Heart right ventricle (tissue), 16 donors: ENCODE results near the gene FNBP1. TPM values are rescaled to one million over a fixed set of nuclear protein-coding genes. Genes with fewer than 3 reads are reported as not detected.

ENCODE experiments used
- ATAC-seq, 8 donors: fragments of 200-7000 bp; cut with Tn5 transposase; one replicate each; pipeline ENCODE4 v1.9.1; 2020; ENCODE audit warnings: mild to moderate bottlenecking in 8 of 8, moderate library complexity in 8 of 8, moderate number of reproducible peaks in 1 of 8
- DNase-seq, 2 donors: peaks; one replicate each; pipeline ENCODE4 v3.0.0-alpha.2; 2020
- H3K27ac ChIP-seq, 10 donors: fragments of 200-600 bp; sonication (generic) in 2 of 10; one replicate each; pipeline versions ENCODE4 v1.5.0 to v1.8.0; 2020 to 2022; ENCODE audit warnings: mild to moderate bottlenecking in 3 of 10
- H3K27me3 ChIP-seq, 7 donors: fragments of 200-600 bp; one replicate each; pipeline ENCODE4 v1.8.0; 2021 to 2022; ENCODE audit warnings: mild to moderate bottlenecking in 2 of 7
- H3K36me3 ChIP-seq, 9 donors: fragments of 200-600 bp; sonication (generic) in 1 of 9; one replicate each; pipeline versions ENCODE4 v1.5.0 to v1.8.0; 2020 to 2022; ENCODE audit warnings: mild to moderate bottlenecking in 2 of 9
- H3K4me1 ChIP-seq, 9 donors: fragments of 200-600 bp; sonication (generic) in 1 of 9; one replicate each; pipeline versions ENCODE4 v1.5.0 to v1.8.0; 2020 to 2022; ENCODE audit warnings: mild to moderate bottlenecking in 4 of 9
- H3K4me3 ChIP-seq, 10 donors: fragments of 200-600 bp; sonication (generic) in 2 of 10; one replicate each; pipeline versions ENCODE4 v1.5.0 to v1.8.0; 2020 to 2022; ENCODE audit warnings: mild to moderate bottlenecking in 7 of 10, moderate library complexity in 2 of 10
- H3K9me3 ChIP-seq, 11 donors: fragments of 200-600 bp in 10 of 11; sonication (generic) in 2 of 11; one replicate each; pipeline versions ENCODE4 v1.5.0 to v1.8.0; 2013 to 2022; ENCODE audit warnings: mild to moderate bottlenecking in 2 of 11, control low read depth in 1 of 11, moderate library complexity in 1 of 11
- WGBS, 2 donors: extraction: QIAGEN DNeasy Blood & Tissue Kit; methylation state at CpG; one replicate each; pipeline ENCODE4 v1.1.7; 2013; ENCODE audit warnings: inconsistent platforms in 1 of 2; 5-methylcytosine and 5-hydroxymethylcytosine counted together
- intact Hi-C, 10 donors: fragments of 100-400 bp; cut with DNase I; formaldehyde crosslinking; loops; one replicate each; pipeline versions ENCODE4 v1.11.1 to v1.14.2; 2022
- polyA plus RNA-seq, 2 donors: library from polyadenylated mRNA; stranded (reverse); fragments of 200-250 nt; gene quantifications; one replicate each; pipeline ENCODE4 v1.2.3, GENCODE V29; 2013
- total RNA-seq, 10 donors: library from RNA; stranded (reverse); fragmentation: NEBNext Ultra II Directional in 3 of 10; extraction: Animal tissue kit (Norgen Biotek cat#: 25700) in 3 of 10; gene quantifications; one replicate each; pipeline versions ENCODE4 v1.2.1 to v1.2.4, GENCODE V29; 2021 to 2023
- TF ChIP-seq, protein P1 (sequence below), 9 donors: fragments of 200-600 bp; sonication (generic) in 2 of 9; IDR thresholded peaks; one replicate each; pipeline versions ENCODE4 v1.5.0 to v1.8.0; 2021 to 2022; ENCODE audit warnings: antibody characterized with exemption in 9 of 9, mild to moderate bottlenecking in 5 of 9, moderate library complexity in 1 of 9
- donor health status: Arrhythmogenic right ventricular cardiomyopathy.
- donor health status: ischemic (EF 13 %, LVEDD 7.1; RV severe dilation, severe dysfunction).
- donor health status: healthy with polysubstance abuse.
- donor health status: DM: no; HTN: yes; CAD: no.
- donor health status: DM: no; HTN: no; CAD: no.
- donor health status: ischemic (EF 25% LVEDD 6.9; RV normal size, moderate dysfunction).
- donor health status: ischemic (EF 25% LVEDD 5.7; RV mildly dilated, moderate dysfunction).
- donor health status: healthy.
- donor health status: DM: yes; HTN: yes; CAD: no.
- donor health status: Ischemic cardiomyopathy.
- donor health status: ischemic (EF 35%, LVEDD 5.7; RV mildly dilated, moderate dysfunction).
- donor health status: nonischemic (EF 11% LVEDD 7.7; RV severe dilation, severe dysfunction).
- donor health status: DM: yes; HTN: yes; CAD: no.
- donor health status: PGD.
- donor health status: ischemic (EF 29% LVEDD 5.4; RV normal size, mild dysfunction).
- donor health status: nonischemic (EF 23%, LVEDD 6.1; RV moderate dilation, normal function).

FNBP1 gene
- total and polyA plus RNA-seq, 12 donors: 7.4 to 38.4 (median 22.2) TPM

- Histone ChIP-seq H3K36me3 (peaks cover 0 to 99% (median 22%) of the 10 kb centered on the region in 9 donors), H3K4me1 (peaks cover 0 to 10% (median 0%) of the 10 kb centered on the region in 9 donors), H3K9me3 (no peaks in the 10 kb centered on the region), H3K4me3 (no peak overlapping the region), H3K27me3 (no peaks in the 10 kb centered on the region), H3K27ac (no peak overlapping the region)
- DNase-seq: no peak
- no peak for ATAC-seq
- intact Hi-C loops: no loop called here
- 93 to 97% methylated on average over 8 of the region's 8 CpGs for WGBS, 2 donors
- TF ChIP-seq, protein P1, sequence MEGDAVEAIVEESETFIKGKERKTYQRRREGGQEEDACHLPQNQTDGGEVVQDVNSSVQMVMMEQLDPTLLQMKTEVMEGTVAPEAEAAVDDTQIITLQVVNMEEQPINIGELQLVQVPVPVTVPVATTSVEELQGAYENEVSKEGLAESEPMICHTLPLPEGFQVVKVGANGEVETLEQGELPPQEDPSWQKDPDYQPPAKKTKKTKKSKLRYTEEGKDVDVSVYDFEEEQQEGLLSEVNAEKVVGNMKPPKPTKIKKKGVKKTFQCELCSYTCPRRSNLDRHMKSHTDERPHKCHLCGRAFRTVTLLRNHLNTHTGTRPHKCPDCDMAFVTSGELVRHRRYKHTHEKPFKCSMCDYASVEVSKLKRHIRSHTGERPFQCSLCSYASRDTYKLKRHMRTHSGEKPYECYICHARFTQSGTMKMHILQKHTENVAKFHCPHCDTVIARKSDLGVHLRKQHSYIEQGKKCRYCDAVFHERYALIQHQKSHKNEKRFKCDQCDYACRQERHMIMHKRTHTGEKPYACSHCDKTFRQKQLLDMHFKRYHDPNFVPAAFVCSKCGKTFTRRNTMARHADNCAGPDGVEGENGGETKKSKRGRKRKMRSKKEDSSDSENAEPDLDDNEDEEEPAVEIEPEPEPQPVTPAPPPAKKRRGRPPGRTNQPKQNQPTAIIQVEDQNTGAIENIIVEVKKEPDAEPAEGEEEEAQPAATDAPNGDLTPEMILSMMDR (IDR thresholded peaks at IDR 0.05): no peak
Measured at GRCh38 chr9:129902740-129903134, 140.3 kb downstream of the FNBP1 start.

- Histone ChIP-seq H3K27me3 (no peaks in the 10 kb centered on the region), H3K4me1 (peaks cover 0 to 10% (median 0%) of the 10 kb centered on the region in 9 donors), H3K27ac (peak overlapping the region in 1 of 10 donors; percentile 46), H3K9me3 (no peaks in the 10 kb centered on the region), H3K4me3 (no peak overlapping the region), H3K36me3 (peaks cover 0 to 99% (median 19%) of the 10 kb centered on the region in 9 donors)
- TF ChIP-seq, protein P1 (IDR thresholded peaks at IDR 0.05): no peak
- DNase-seq (no peak), ATAC-seq (peak in 2 of 8 donors; percentile 30 to 52)
- intact Hi-C loops: no loop called here
- 88 to 89% methylated on average over 9 of the region's 9 CpGs for WGBS, 2 donors
Measured at GRCh38 chr9:129901993-129902739, 140.8 kb downstream of the FNBP1 start.

- Histone ChIP-seq H3K9me3 (no peaks in the 10 kb centered on the region), H3K36me3 (peaks cover 0 to 99% (median 18%) of the 10 kb centered on the region in 9 donors), H3K4me3 (no peak overlapping the region), H3K27me3 (no peaks in the 10 kb centered on the region), H3K4me1 (peaks cover 0 to 10% (median 0%) of the 10 kb centered on the region in 9 donors), H3K27ac (peak overlapping the region in 1 of 10 donors; percentile 49)
- intact Hi-C loops: no loop called here
- TF ChIP-seq, protein P1 (IDR thresholded peaks at IDR 0.05): no peak
- no peak for ATAC-seq
- 93 to 95% methylated on average over 20 of the region's 20 CpGs for WGBS, 2 donors
- DNase-seq: no peak
Measured at GRCh38 chr9:129900263-129901027, 142.5 kb downstream of the FNBP1 start.

DNA sequence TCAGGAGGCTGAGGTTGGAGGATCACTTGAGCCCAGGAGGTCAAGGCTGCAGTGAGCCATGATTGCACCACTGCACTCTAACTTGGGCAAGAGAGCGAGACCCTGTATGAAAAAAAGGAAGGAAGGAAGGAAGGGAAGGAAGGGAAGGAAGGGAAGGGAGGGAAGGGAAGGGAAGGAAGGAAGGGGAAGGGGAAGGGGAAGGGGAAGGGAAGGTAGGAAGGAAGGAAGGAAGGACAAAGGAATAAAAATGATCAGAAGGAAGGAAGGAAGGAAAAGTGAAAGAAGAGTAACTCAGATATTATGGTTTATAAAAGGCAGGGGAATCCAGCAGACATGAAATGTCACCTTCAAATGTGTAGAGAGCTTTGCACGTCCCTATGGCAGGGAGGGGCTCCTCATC is 143.4 kb downstream of the FNBP1 start:
- no peak overlapping the region for H3K4me3 ChIP-seq
- H3K27ac ChIP-seq: no peak overlapping the region
- TF ChIP-seq, protein P1 (IDR thresholded peaks at IDR 0.05): no peak
- no peaks in the 10 kb centered on the region for H3K27me3 ChIP-seq
- 77 to 90% methylated on average over 2 of the region's 2 CpGs for WGBS, 2 donors
- no peaks in the 10 kb centered on the region for H3K9me3 ChIP-seq
- ATAC-seq: no peak
- H3K4me1 ChIP-seq: peaks cover 0 to 10% (median 0%) of the 10 kb centered on the region in 9 donors
- DNase-seq: no peak
- peaks cover 0 to 99% (median 24%) of the 10 kb centered on the region in 9 donors for H3K36me3 ChIP-seq
- intact Hi-C loops: no loop called here
